ENCODE data around the gene TBC1D22B.

The TBC1D22B gene

GRCh38 chr6:37207903-37208456 lies 49.6 kb upstream of the TBC1D22B start (continued):
- TF ChIP-seq ZNF433 (tag by site-specific recombination; IDR thresholded peaks at IDR 0.05; ENCODE audit: low read depth) (no peak), ZNF600 (tag by site-specific recombination; IDR thresholded peaks at IDR 0.05) (peak; percentile 64; the same call in 1 of the 2 replicates), ZNF701 (tag by site-specific recombination; IDR thresholded peaks at IDR 0.05) (no peak), ZBTB11 (tag by site-specific recombination; conservative IDR thresholded peaks at IDR 0.05; ENCODE audit: low read depth) (no peak), PRDM1 (tag by site-specific recombination; IDR thresholded peaks at IDR 0.05) (no peak), ZXDB (tag by site-specific recombination; IDR thresholded peaks at IDR 0.05) (peak; percentile 40; the same call in 1 of the 2 replicates), ZSCAN4 (tag by site-specific recombination; IDR thresholded peaks at IDR 0.05) (no peak), ZNF37A (tag by site-specific recombination; IDR thresholded peaks at IDR 0.05) (no peak), ZNF610 (tag by site-specific recombination; IDR thresholded peaks at IDR 0.05; ENCODE audit: borderline replicate concordance) (no peak), ZNF19 (tag by site-specific recombination; IDR thresholded peaks at IDR 0.05; ENCODE audit: low read depth) (no peak), TSHZ1 (tag by site-specific recombination; IDR thresholded peaks at IDR 0.05; ENCODE audit: borderline replicate concordance) (no peak), ZNF626 (tag by site-specific recombination; IDR thresholded peaks at IDR 0.05) (no peak), ZNF404 (tag by site-specific recombination; IDR thresholded peaks at IDR 0.05) (no peak), ZNF658 (tag by site-specific recombination; IDR thresholded peaks at IDR 0.05) (no peak), ZNF639 (tag by site-specific recombination; IDR thresholded peaks at IDR 0.05) (no peak), ZBTB21 (tag by site-specific recombination; IDR thresholded peaks at IDR 0.05) (no peak), ZNF510 (tag by site-specific recombination; IDR thresholded peaks at IDR 0.05; ENCODE audit: insufficient replicate concordance) (no peak), ELK4 (IDR thresholded peaks at IDR 0.05; ENCODE audit: borderline replicate concordance, low read depth, low read length) (no peak), ZNF138 (tag by site-specific recombination; IDR thresholded peaks at IDR 0.05; ENCODE audit: borderline replicate concordance) (no peak), SETDB1 (IDR thresholded peaks at IDR 0.05; ENCODE audit: insufficient read length, low read length) (no peak), SP2 (tag by site-specific recombination; IDR thresholded peaks at IDR 0.05) (no peak), IKZF3 (tag by site-specific recombination; IDR thresholded peaks at IDR 0.05) (no peak), ZNF654 (tag by site-specific recombination; IDR thresholded peaks at IDR 0.05; ENCODE audit: low read depth) (peak; percentile 55), ZNF555 (tag by site-specific recombination; conservative IDR thresholded peaks at IDR 0.05) (no peak), ZNF114 (tag by site-specific recombination; IDR thresholded peaks at IDR 0.05) (no peak), ZNF76 (tag by site-specific recombination; IDR thresholded peaks at IDR 0.05; ENCODE audit: borderline replicate concordance, low read depth) (no peak), ZNF155 (tag by site-specific recombination; IDR thresholded peaks at IDR 0.05) (no peak), ZNF211 (tag by site-specific recombination; IDR thresholded peaks at IDR 0.05; ENCODE audit: low read depth) (no peak), ZFP37 (tag by site-specific recombination; IDR thresholded peaks at IDR 0.05) (no peak), MZF1 (tag by site-specific recombination; IDR thresholded peaks at IDR 0.05; ENCODE audit: borderline replicate concordance) (peak; percentile 35; the same call in 1 of the 2 replicates), ZBTB17 (tag by site-specific recombination; IDR thresholded peaks at IDR 0.05) (0 out of 2 replicates have a peak, but pooled peaks have one; percentile 18)

Measured in HEK293 (cell line).